ENCODE results near the gene MXD3. TPM values are rescaled to one million over a fixed set of nuclear protein-coding genes. Genes with fewer than 3 reads are reported as not detected.
"Not testable (repeated sequence)": the region's sequence is repeated elsewhere in the genome, so short reads cannot be mapped to it uniquely, and the experiment has no call there.

The MXD3 gene
- total and polyA plus RNA-seq, 5 experiments from 2014 or later: 0.07 to 18.1 (median 1.1) TPM

- H3K9me3 Mint-ChIP-seq, POLR2A ChIA-PET, ATAC-seq, H3K27ac Mint-ChIP-seq, DNase-seq, H3K4me3 Mint-ChIP-seq, H3K27me3 Mint-ChIP-seq: not testable (repeated sequence)
- H3K4me1 Mint-ChIP-seq: peaks cover 10 to 55% (median 36%) of the 10 kb centered on the region in 4 donors
- peaks cover 6 to 76% (median 17%) of the 10 kb centered on the region in 3 donors for H3K36me3 Mint-ChIP-seq
Observed at GRCh38 chr5:177343000-177343399, 31.3 kb upstream of the MXD3 start.

- Mint-ChIP-seq H3K36me3 (peaks cover 6 to 76% (median 18%) of the 10 kb centered on the region in 3 donors), H3K27ac (peak overlapping the region in 2 of 10 donors; percentile 84 to 89), H3K9me3 (peaks cover 0 to 4% (median 0%) of the 10 kb centered on the region in 9 donors), H3K27me3 (no peaks in the 10 kb centered on the region), H3K4me1 (peaks cover 8 to 39% (median 23%) of the 10 kb centered on the region in 4 donors), H3K4me3 (peak overlapping the region in 1 of 10 donors; percentile 4)
- no peak for ATAC-seq
- POLR2A ChIA-PET: interaction anchor here (0.6 to 1.6 kb wide), 2 partner anchors 11 to 17 kb away, joined by 3 to 4 read pairs; no protein-coding TSS in a partner anchor
- DNase-seq: no peak
Observed at GRCh38 chr5:177339107-177339638, 27.5 kb upstream of the MXD3 start.

GRCh38 chr5:177338251-177339106 is 26.8 kb upstream of the MXD3 start:
- peak overlapping the region in 2 of 10 donors; percentile 84 to 89 for H3K27ac Mint-ChIP-seq
- H3K9me3 Mint-ChIP-seq: peaks cover 0 to 4% (median 0%) of the 10 kb centered on the region in 9 donors
- peaks cover 6 to 78% (median 23%) of the 10 kb centered on the region in 3 donors for H3K36me3 Mint-ChIP-seq
- H3K27me3 Mint-ChIP-seq: no peaks in the 10 kb centered on the region
- POLR2A ChIA-PET: interaction anchor here (0.9 to 1.6 kb wide), 2 partner anchors 12 to 28 kb away, joined by 3 to 4 read pairs; no protein-coding TSS in a partner anchor
- DNase-seq (no peak), ATAC-seq (no peak)
- peaks cover 6 to 35% (median 25%) of the 10 kb centered on the region in 4 donors for H3K4me1 Mint-ChIP-seq
- H3K4me3 Mint-ChIP-seq: peak overlapping the region in 1 of 10 donors; percentile 4

- Mint-ChIP-seq H3K9me3 (peaks cover 0 to 4% (median 0%) of the 10 kb centered on the region in 9 donors), H3K4me3 (peak overlapping the region in 1 of 10 donors; percentile 14), H3K27ac (peak overlapping the region in 1 of 10 donors; percentile 52), H3K27me3 (no peaks in the 10 kb centered on the region), H3K36me3 (peaks cover 6 to 79% (median 25%) of the 10 kb centered on the region in 3 donors), H3K4me1 (peaks cover 7 to 32% (median 26%) of the 10 kb centered on the region in 4 donors)
- ATAC-seq (no peak), DNase-seq (no peak)
- POLR2A ChIA-PET: no interaction called here
Observed at GRCh38 chr5:177336603-177337494, 25.2 kb upstream of the MXD3 start.

GRCh38 chr5:177336112-177336511 is 24.4 kb upstream of the MXD3 start:
- DNase-seq: peak in 1 of 10 donors; percentile 19
- Mint-ChIP-seq H3K9me3 (peaks cover 0 to 4% (median 0%) of the 10 kb centered on the region in 9 donors), H3K36me3 (peaks cover 6 to 76% (median 19%) of the 10 kb centered on the region in 3 donors), H3K27me3 (no peaks in the 10 kb centered on the region), H3K4me3 (peak overlapping the region in 1 of 10 donors; percentile 14), H3K27ac (peak overlapping the region in 1 of 10 donors; percentile 52), H3K4me1 (peaks cover 6 to 35% (median 28%) of the 10 kb centered on the region in 4 donors)
- POLR2A ChIA-PET: interaction anchor here (0.8 kb wide), 1 partner anchor 13 kb away, joined by 3 read pairs; no protein-coding TSS in a partner anchor
- ATAC-seq: peak; percentile 68 to 73

- Mint-ChIP-seq H3K4me1 (peaks cover 6 to 39% (median 28%) of the 10 kb centered on the region in 4 donors), H3K27me3 (no peaks in the 10 kb centered on the region), H3K9me3 (peaks cover 0 to 4% (median 0%) of the 10 kb centered on the region in 9 donors), H3K27ac (peak overlapping the region in 1 of 10 donors; percentile 43), H3K4me3 (no peak overlapping the region), H3K36me3 (peaks cover 6 to 76% (median 19%) of the 10 kb centered on the region in 3 donors)
- POLR2A ChIA-PET: interaction anchor here (0.8 kb wide), 1 partner anchor 14 kb away, joined by 3 read pairs; no protein-coding TSS in a partner anchor
- no peak for ATAC-seq
- DNase-seq: no peak
Observed at GRCh38 chr5:177335701-177336065, 24.0 kb upstream of the MXD3 start.

- POLR2A ChIA-PET: interaction anchor here (0.5 to 0.8 kb wide), 2 partner anchors 14 to 18 kb away, joined by 3 to 7 read pairs; no protein-coding TSS in a partner anchor
- H3K4me1 Mint-ChIP-seq: peaks cover 6 to 45% (median 27%) of the 10 kb centered on the region in 4 donors
- H3K4me3 Mint-ChIP-seq: no peak overlapping the region
- peaks cover 0 to 4% (median 0%) of the 10 kb centered on the region in 9 donors for H3K9me3 Mint-ChIP-seq
- peaks cover 5 to 79% (median 17%) of the 10 kb centered on the region in 3 donors for H3K36me3 Mint-ChIP-seq
- H3K27ac Mint-ChIP-seq: peak overlapping the region in 1 of 10 donors; percentile 43
- H3K27me3 Mint-ChIP-seq: no peaks in the 10 kb centered on the region
- DNase-seq (no peak), ATAC-seq (no peak)
Observed at GRCh38 chr5:177334781-177335700, 23.3 kb upstream of the MXD3 start.

GRCh38 chr5:177334155-177334551 is 22.5 kb upstream of the MXD3 start:
- POLR2A ChIA-PET: interaction anchor here (0.5 kb wide), 1 partner anchor 19 kb away, joined by 7 read pairs; no protein-coding TSS in a partner anchor
- no peak overlapping the region for H3K4me3 Mint-ChIP-seq
- ATAC-seq (no peak), DNase-seq (no peak)
- H3K9me3 Mint-ChIP-seq: no peaks in the 10 kb centered on the region
- peaks cover 6 to 43% (median 21%) of the 10 kb centered on the region in 4 donors for H3K4me1 Mint-ChIP-seq
- H3K36me3 Mint-ChIP-seq: peaks cover 0 to 76% (median 10%) of the 10 kb centered on the region in 3 donors
- peak overlapping the region in 2 of 10 donors; percentile 41 to 84 for H3K27ac Mint-ChIP-seq
- H3K27me3 Mint-ChIP-seq: no peaks in the 10 kb centered on the region

- no peaks in the 10 kb centered on the region for H3K27me3 Mint-ChIP-seq
- DNase-seq: no peak
- POLR2A ChIA-PET: interaction anchor here (0.6 kb wide), 1 partner anchor 30 kb away, joined by 3 read pairs; the partner anchor contains the start of genes PRELID1 and RAB24
- H3K36me3 Mint-ChIP-seq: peaks cover 0 to 75% (median 10%) of the 10 kb centered on the region in 3 donors
- ATAC-seq: no peak
- peaks cover 6 to 39% (median 19%) of the 10 kb centered on the region in 4 donors for H3K4me1 Mint-ChIP-seq
- no peaks in the 10 kb centered on the region for H3K9me3 Mint-ChIP-seq
- peak overlapping the region in 4 of 10 donors; percentile 41 to 84 (median 70) for H3K27ac Mint-ChIP-seq
- H3K4me3 Mint-ChIP-seq: no peak overlapping the region
Observed at GRCh38 chr5:177333420-177334154, 21.9 kb upstream of the MXD3 start.

- H3K4me3 Mint-ChIP-seq: peak overlapping the region in 1 of 10 donors; percentile 24
- POLR2A ChIA-PET: interaction anchor here (0.6 kb wide), 2 partner anchors 30 to 122 kb away, joined by 3 read pairs; partner anchors contain the start of genes PRELID1 and RAB24
- H3K27ac Mint-ChIP-seq: peak overlapping the region in 1 of 10 donors; percentile 40
- ATAC-seq: no peak
- no peaks in the 10 kb centered on the region for H3K9me3 Mint-ChIP-seq
- DNase-seq: no peak
- H3K27me3 Mint-ChIP-seq: no peaks in the 10 kb centered on the region
- peaks cover 6 to 42% (median 18%) of the 10 kb centered on the region in 4 donors for H3K4me1 Mint-ChIP-seq
- peaks cover 0 to 75% (median 10%) of the 10 kb centered on the region in 3 donors for H3K36me3 Mint-ChIP-seq
Observed at GRCh38 chr5:177332896-177333260, 21.2 kb upstream of the MXD3 start.
